Measurements from ENCODE around the gene CTSE. TPM values are rescaled to one million over a fixed set of nuclear protein-coding genes. Genes with fewer than 3 reads are reported as not detected.
"Not testable (repeated sequence)": the region's sequence is repeated elsewhere in the genome, so short reads cannot be mapped to it uniquely, and the experiment has no call there.

Gene CTSE
- total RNA-seq, 1 experiment from 2014 or later = 0.39 TPM

- Histone ChIP-seq H3K4me3 (ENCODE audit: low read depth, low read length, poor library complexity, severe bottlenecking) (no peak overlapping the region), H3K27ac (ENCODE audit: low read depth, low read length, poor library complexity, severe bottlenecking) (no peak overlapping the region), H3K4me1 (ENCODE audit: insufficient read depth, low read length, poor library complexity, severe bottlenecking) (no peaks in the 10 kb centered on the region), H3K27me3 (replicated peaks; ENCODE audit: insufficient read depth, low read depth, low read length, poor library complexity) (no peaks in the 10 kb centered on the region), H3K36me3 (ENCODE audit: insufficient read depth, low read length, poor library complexity, severe bottlenecking) (no peaks in the 10 kb centered on the region), H3K9me3 (ENCODE audit: low read depth, low read length, poor library complexity, severe bottlenecking) (no peaks in the 10 kb centered on the region)
- CTCF ChIA-PET = no interaction called here
- DNase-seq (ENCODE audit: low spot score) = no peak
- no peak for TF ChIP-seq EZH2 (IDR thresholded peaks at IDR 0.05; ENCODE audit: borderline replicate concordance, low read depth, low read length, poor library complexity, severe bottlenecking)
- TF ChIP-seq CTCF (conservative IDR thresholded peaks at IDR 0.05; ENCODE audit: low read depth, low read length) = no peak
- POLR2A ChIA-PET (ENCODE audit: low non-redundant PET) = no interaction called here
- BruUV-seq (replicated peaks) = no TSS peak
- intact Hi-C loops (cut with micrococcal nuclease; ENCODE audit: unreplicated experiment) = no loop called here
Observed at GRCh38 chr1:206058927-206059292, 35.2 kb upstream of the CTSE start.

- H3K4me1 ChIP-seq (ENCODE audit: insufficient read depth, low read length, poor library complexity, severe bottlenecking); H3K27ac ChIP-seq (ENCODE audit: low read depth, low read length, poor library complexity, severe bottlenecking); CTCF ChIA-PET; DNase-seq (ENCODE audit: low spot score); H3K4me3 ChIP-seq (ENCODE audit: low read depth, low read length, poor library complexity, severe bottlenecking); H3K9me3 ChIP-seq (ENCODE audit: low read depth, low read length, poor library complexity, severe bottlenecking); POLR2A ChIA-PET (ENCODE audit: low non-redundant PET); intact Hi-C loops (cut with micrococcal nuclease; ENCODE audit: unreplicated experiment); H3K27me3 ChIP-seq (replicated peaks; ENCODE audit: insufficient read depth, low read depth, low read length, poor library complexity); BruUV-seq (replicated peaks); H3K36me3 ChIP-seq (ENCODE audit: insufficient read depth, low read length, poor library complexity, severe bottlenecking): not testable (repeated sequence)
Observed at GRCh38 chr1:206058289-206058926, 34.7 kb upstream of the CTSE start.

- CTCF ChIA-PET; H3K27me3 ChIP-seq (replicated peaks; ENCODE audit: insufficient read depth, low read depth, low read length, poor library complexity); H3K4me1 ChIP-seq (ENCODE audit: insufficient read depth, low read length, poor library complexity, severe bottlenecking); H3K27ac ChIP-seq (ENCODE audit: low read depth, low read length, poor library complexity, severe bottlenecking); H3K9me3 ChIP-seq (ENCODE audit: low read depth, low read length, poor library complexity, severe bottlenecking); H3K4me3 ChIP-seq (ENCODE audit: low read depth, low read length, poor library complexity, severe bottlenecking); intact Hi-C loops (cut with micrococcal nuclease; ENCODE audit: unreplicated experiment); DNase-seq (ENCODE audit: low spot score); BruUV-seq (replicated peaks); H3K36me3 ChIP-seq (ENCODE audit: insufficient read depth, low read length, poor library complexity, severe bottlenecking): not testable (repeated sequence)
- POLR2A ChIA-PET (ENCODE audit: low non-redundant PET) = interaction anchor here (0.7 kb wide), 1 partner anchor 50 kb away, joined by 3 read pairs; no protein-coding TSS in a partner anchor
Observed at GRCh38 chr1:206055639-206056323, 32.1 kb upstream of the CTSE start.

- H3K36me3 ChIP-seq (ENCODE audit: insufficient read depth, low read length, poor library complexity, severe bottlenecking); DNase-seq (ENCODE audit: low spot score); H3K27me3 ChIP-seq (replicated peaks; ENCODE audit: insufficient read depth, low read depth, low read length, poor library complexity); H3K4me1 ChIP-seq (ENCODE audit: insufficient read depth, low read length, poor library complexity, severe bottlenecking); BruUV-seq (replicated peaks); H3K27ac ChIP-seq (ENCODE audit: low read depth, low read length, poor library complexity, severe bottlenecking); CTCF ChIA-PET; intact Hi-C loops (cut with micrococcal nuclease; ENCODE audit: unreplicated experiment); H3K4me3 ChIP-seq (ENCODE audit: low read depth, low read length, poor library complexity, severe bottlenecking); H3K9me3 ChIP-seq (ENCODE audit: low read depth, low read length, poor library complexity, severe bottlenecking): not testable (repeated sequence)
- POLR2A ChIA-PET (ENCODE audit: low non-redundant PET) = interaction anchor here (0.7 kb wide), 1 partner anchor 51 kb away, joined by 3 read pairs; no protein-coding TSS in a partner anchor
Observed at GRCh38 chr1:206055069-206055625, 31.5 kb upstream of the CTSE start.

GRCh38 chr1:206053616-206054015, 29.9 kb upstream of the CTSE start:
- CTCF ChIA-PET; H3K36me3 ChIP-seq (ENCODE audit: insufficient read depth, low read length, poor library complexity, severe bottlenecking); H3K4me3 ChIP-seq (ENCODE audit: low read depth, low read length, poor library complexity, severe bottlenecking); H3K9me3 ChIP-seq (ENCODE audit: low read depth, low read length, poor library complexity, severe bottlenecking); BruUV-seq (replicated peaks); DNase-seq (ENCODE audit: low spot score); H3K27me3 ChIP-seq (replicated peaks; ENCODE audit: insufficient read depth, low read depth, low read length, poor library complexity); H3K4me1 ChIP-seq (ENCODE audit: insufficient read depth, low read length, poor library complexity, severe bottlenecking); H3K27ac ChIP-seq (ENCODE audit: low read depth, low read length, poor library complexity, severe bottlenecking); intact Hi-C loops (cut with micrococcal nuclease; ENCODE audit: unreplicated experiment); POLR2A ChIA-PET (ENCODE audit: low non-redundant PET): not testable (repeated sequence)

- H3K4me1 ChIP-seq (ENCODE audit: insufficient read depth, low read length, poor library complexity, severe bottlenecking); DNase-seq (ENCODE audit: low spot score); H3K4me3 ChIP-seq (ENCODE audit: low read depth, low read length, poor library complexity, severe bottlenecking); intact Hi-C loops (cut with micrococcal nuclease; ENCODE audit: unreplicated experiment); CTCF ChIA-PET; H3K9me3 ChIP-seq (ENCODE audit: low read depth, low read length, poor library complexity, severe bottlenecking); H3K36me3 ChIP-seq (ENCODE audit: insufficient read depth, low read length, poor library complexity, severe bottlenecking); H3K27me3 ChIP-seq (replicated peaks; ENCODE audit: insufficient read depth, low read depth, low read length, poor library complexity); H3K27ac ChIP-seq (ENCODE audit: low read depth, low read length, poor library complexity, severe bottlenecking); BruUV-seq (replicated peaks); POLR2A ChIA-PET (ENCODE audit: low non-redundant PET): not testable (repeated sequence)
Observed at GRCh38 chr1:206052919-206053610, 29.4 kb upstream of the CTSE start, which contains the start of gene RHEX. TSS of gene RHEX (plus strand) at chr1:206053173. CDS start at chr1:206097829, 44,656 bp downstream.

All from A673 (cell line).